ENCODE measurements around the gene TRAPPC8.
"Not testable (repeated sequence)": the region's sequence is repeated elsewhere in the genome, so short reads cannot be mapped to it uniquely, and the experiment has no call there.

The TRAPPC8 gene

DNA sequence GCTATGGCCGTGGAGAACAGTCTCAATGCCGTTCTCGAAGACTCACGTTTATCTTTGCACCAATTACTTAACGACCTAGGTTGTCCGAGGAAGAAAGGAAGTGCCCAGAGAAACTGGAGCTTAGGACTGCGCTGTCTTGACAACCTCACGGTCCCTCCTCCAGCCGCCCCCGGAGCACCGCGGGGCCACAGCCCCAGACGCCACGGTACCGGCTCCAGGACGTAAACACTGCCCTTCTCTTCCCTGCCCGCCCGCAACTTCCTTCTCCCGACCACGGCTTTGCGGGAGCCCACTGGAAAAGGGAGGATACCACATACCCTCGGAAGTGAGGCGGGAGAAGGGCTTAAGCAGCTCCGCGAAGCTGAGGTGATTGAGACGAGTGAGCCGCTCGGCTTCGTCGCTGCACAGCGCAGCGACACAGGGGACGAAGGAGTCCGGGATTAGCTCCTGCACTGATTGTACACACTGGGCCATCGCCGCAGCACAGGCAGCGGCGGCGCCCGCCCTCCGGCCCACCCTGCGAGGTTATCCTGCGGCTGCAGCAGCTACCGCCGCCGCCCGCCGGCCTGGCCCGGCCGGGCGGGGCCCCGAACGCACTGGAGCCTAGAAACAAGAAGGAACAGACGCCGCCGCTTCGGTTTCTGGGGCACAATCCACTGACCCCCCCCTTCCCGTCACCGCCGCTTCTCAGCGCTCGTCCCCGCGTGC is 483 bp downstream of the TRAPPC8 start:
- DNase-seq (ENCODE audit: low spot score): no peak

DNA sequence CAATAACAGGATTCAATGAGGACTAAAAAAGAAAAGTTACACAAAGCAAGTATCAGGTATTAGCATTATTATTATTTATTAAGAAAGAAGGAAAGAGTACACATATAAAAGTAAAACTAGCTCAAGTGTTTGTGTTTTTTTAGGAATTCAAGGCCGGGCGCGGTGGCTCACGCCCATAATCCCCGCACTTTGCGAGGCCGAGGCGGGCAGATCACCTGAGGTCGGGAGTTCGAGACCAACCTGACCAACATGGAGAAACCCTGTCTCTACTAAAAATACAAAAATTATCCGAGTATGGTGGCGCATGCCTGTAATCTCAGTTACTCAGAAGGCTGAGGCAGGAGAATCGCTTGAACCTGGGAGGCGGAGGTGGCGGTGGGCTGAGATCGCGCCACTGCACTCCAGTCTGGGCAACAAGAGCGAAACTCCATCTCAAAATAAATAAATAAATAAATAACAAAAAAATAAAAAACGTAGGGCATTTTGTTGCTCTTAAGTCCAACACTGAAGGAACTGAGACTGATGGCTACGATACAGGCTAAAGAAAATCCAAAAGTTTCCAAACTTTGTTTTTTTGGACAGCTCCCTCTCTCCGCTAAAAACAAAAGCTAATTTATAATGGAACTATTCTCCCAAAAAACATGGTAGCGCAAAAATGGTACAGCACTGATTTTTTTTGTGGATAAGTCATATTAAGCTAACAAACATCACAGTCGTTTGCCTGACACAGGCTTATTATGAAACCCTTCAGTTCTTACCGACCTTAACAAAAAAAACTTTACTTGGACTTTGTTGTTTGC is 1.7 kb downstream of the TRAPPC8 start:
- DNase-seq (ENCODE audit: low spot score): no peak

DNA sequence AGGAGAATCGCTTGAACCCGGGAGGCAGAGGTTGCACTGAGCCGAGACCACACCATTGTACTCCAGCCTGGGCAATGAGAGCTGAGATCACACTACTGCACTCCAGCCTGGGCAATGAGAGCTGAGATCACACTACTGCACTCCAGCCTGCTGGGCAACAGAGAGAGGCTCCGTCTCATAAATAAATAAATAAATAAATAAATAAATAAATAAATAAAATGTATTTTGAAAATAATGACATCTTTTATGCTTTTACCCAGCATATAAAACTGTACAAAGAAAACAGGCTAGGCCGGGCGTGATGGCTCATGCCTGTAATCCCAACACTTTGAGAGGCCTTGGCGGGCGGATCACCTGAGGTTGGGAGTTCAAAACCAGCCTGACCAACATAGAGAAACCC is 8.2 kb downstream of the TRAPPC8 start:
- not testable (repeated sequence) for DNase-seq (ENCODE audit: low spot score)

DNA sequence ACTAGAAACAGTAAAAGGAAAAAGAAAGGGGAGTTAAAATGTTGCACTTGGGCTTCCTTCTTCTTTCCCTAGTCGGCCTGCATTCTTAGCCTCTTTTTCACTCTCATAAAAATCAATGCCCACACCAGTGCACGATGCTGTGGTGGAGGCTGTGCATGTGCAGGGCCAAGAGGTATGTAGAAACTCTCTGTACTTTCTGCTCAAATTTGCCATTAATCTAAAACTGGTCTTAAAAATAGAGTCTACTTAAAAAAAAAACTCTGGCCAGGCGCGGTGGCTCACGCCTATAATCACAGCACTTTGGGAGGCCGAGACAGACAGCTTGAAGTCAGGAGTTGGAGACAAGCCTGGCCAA is 11.1 kb downstream of the TRAPPC8 start:
- no peak for DNase-seq (ENCODE audit: low spot score)

DNA sequence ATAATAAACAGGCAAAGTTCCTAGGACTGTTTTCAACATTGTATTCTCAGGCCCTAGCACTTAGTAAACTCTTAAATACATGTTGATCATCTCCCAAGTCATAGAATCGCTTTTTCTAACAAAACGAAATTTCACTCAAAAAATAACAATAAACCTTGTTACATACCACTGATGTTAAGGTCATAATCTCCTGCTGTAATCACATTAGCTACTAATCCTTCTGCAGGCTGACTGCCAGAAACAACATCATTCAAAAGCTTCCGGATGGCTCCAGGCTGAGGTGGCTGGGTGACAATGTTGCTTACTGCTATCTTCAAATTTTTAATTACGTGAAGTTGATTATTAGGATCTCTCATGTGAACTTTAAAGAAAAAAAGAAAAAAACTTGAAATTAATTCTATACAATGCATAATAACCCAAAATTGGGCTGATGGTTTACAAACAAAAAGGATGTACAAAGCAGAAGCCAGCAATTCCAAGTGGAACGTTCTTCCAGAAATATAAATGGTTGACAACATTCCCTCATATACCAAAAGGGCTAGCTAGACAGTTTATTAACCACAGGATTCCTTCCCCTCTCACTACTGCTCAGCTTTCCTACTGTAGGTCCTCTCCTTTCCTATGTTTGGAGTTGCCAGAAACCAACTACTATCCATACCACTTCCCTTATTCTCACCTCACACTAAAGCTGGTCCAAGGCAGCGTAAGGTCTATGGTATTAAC is 11.6 kb downstream of the TRAPPC8 start:
- no peak for DNase-seq (ENCODE audit: low spot score)

DNA sequence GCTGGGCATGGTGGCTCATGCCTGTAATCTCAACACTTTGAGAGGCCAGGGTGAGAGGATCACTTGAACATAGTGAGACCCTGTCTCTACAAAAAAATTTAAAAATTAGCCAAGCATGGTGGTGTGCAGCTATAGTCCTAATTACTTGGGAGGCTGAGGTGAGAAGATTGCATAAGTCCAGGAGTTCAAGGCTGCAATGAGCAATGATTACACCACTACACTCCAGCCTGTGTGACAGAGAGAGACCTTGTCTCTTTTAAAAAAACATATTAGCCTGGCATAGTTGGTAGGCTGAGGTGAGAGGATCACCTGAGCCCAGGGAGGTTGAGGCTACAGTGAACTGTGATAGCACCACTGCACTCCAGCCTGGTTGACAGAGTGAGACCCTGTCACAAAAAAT is 13.7 kb downstream of the TRAPPC8 start:
- no peak for DNase-seq (ENCODE audit: low spot score)

DNA sequence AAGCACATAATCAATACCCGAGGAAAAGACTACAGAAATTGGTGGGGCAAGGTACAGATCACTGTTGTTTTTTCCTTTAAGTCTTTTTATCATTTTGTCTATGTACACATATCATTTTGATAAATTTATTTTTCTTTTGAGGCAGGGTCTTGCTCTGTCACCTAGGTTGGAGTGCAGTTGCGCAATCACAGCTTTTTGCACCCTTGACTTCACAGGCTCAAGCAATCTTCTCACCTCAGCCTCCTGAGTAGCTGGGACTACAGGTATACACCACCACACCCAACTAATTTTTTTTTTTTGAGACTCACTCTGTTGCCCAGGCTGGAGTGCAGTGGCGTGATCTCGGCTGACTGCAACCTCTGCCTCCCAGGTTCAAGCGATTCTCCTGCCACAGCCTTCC is 15.9 kb downstream of the TRAPPC8 start:
- not testable (repeated sequence) for DNase-seq (ENCODE audit: low spot score)

DNA sequence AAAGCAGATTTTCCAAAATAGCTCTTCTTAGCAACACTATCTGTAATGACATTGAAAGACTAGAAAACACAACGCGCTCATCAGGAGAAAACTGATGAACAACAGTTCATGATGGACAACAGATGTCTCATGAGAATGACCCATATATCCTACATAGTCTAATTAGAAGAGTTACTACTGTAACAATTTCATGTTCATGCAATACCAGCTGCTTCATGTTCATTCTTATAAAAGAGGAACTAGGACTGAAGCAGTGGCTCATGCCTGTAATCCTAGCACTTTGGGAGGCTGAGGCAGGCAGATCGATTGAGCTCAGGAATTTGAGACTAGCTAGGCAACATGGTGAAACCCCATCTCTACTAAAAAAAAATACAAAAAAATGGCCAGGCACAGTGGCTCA is 22.7 kb downstream of the TRAPPC8 start:
- no peak for DNase-seq (ENCODE audit: low spot score)

DNA sequence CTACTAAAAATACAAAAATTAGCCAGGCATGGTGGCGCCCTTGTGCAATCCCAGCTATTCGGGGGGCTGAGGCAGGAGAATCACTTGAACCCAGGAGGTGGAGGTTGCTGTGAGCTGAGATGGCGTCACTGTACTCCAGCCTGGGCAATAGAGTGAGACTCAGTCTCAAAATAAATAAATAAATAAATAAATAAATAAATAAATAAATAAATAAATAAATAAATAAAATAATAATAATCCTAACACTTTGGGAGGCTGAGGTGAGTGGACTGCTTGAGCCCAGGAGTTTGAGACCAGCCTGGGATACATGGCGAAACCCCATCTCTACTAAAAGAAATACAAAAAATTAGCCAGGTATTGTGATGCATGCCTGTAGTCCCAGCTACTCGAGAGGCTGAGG is 23.6 kb downstream of the TRAPPC8 start:
- DNase-seq (ENCODE audit: low spot score): not testable (repeated sequence)

DNA sequence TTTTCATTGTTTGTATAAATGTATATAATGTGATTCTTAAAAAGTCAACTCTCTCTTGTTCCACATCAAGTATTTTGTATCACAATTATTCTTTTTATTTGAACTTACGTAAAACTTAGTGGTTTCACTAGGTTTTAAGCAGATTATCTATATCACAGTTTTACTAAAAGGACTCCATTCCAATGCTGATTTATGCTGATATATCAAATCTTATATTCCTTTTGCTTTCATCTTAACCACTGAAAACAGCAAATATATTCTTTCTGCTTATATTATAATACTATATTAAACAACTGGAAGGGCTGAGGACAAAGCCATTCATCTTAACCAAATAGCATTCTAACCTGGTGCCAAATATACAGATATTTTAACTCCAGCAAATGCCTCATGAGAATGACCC is 24.2 kb downstream of the TRAPPC8 start:
- no peak for DNase-seq (ENCODE audit: low spot score)

DNA sequence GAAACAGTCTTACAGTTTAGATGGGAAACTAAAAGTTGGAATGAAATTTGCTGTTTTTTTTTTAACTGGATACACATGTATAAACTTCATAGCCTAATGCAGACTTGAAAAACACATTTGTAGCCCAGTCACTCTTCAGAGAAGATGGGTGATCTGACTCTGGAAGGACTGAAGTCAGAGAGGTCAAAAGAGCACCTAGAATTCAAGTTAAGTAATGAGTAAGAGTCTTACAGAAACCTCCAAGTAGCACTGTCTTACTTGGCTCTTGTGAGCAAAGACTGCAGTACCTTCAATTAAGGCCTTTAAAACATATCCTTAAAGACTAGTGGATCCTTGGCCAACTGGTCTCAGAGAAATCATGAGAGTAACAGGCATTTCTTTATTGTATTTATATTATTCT is 41.9 kb downstream of the TRAPPC8 start:
- DNase-seq (ENCODE audit: low spot score): no peak

DNA sequence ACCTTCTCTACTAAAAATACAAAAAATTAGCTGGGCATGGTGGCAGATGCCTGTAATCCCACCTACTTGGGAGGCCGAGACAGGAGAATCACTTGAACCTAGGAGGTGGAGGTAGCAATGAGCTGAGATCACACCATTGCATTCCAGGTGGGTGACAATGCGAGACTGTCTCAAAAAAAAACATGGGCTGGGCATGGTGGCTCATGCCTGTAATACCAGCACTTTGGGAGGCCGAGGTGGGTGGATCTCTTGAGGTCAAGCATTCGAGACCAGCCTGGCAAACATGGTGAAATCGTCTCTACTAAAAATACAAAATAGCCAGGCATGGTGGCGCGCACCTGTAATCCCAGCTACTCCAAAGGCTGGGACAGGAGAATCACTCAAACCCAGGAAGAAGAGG is 43.2 kb downstream of the TRAPPC8 start:
- not testable (repeated sequence) for DNase-seq (ENCODE audit: low spot score)

DNA sequence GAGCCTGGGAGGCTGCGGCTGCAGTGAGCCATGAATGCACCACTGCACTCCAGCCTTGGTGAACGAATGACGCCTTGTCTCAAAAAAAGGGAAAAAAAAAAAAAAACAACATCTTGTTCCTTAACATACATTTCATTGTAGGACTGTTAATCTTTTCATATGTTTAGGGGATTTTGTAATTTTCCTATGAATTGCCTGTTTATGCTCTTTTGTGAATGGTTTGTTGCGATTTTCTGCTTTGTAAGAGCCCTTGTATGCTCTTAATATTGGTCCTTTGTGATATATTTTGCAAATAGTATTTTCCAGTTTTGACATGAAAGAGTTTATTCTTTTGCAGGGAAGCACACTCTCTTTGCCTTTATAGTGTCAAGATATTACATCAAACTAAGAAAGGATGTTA is 50.0 kb downstream of the TRAPPC8 start:
- no peak for DNase-seq (ENCODE audit: low spot score)

DNA sequence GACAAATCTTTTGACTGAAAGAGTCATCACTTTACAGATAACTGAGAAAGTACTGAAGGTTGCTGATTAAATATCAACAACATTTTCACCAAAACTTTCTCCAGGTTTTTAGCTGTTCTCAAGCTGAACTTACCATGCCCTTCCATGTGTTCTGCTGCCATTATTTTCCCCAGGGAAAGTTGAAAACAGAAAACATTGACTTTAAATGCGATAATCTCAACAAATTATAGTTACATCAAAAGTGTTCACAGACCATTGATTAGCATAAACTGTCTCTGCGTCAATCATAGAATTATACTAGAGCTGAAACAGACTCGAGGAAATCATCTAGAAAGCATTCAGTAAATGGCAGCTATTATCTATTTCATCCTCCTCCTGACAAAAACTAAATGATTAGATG is 51.4 kb downstream of the TRAPPC8 start:
- no peak for DNase-seq (ENCODE audit: low spot score)

DNA sequence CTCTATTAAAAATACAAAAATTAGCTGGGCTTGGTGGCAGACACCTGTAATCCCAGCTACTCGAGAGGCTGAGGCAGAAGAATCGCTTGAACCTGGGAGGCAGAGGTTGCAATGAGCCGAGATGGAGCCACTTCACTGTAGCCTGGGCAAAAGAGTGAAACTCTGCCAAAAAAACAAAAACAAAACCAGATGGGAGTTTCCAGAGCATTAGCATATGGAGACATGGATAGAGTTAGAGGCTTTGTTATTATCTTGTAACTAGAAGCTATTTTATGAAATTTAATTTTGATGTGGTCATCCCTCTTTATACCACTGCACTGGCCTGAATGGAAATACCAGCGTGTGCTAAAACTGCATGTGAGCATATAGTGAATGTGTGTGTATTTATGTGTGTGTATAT is 58.9 kb downstream of the TRAPPC8 start:
- DNase-seq (ENCODE audit: low spot score): no peak

DNA sequence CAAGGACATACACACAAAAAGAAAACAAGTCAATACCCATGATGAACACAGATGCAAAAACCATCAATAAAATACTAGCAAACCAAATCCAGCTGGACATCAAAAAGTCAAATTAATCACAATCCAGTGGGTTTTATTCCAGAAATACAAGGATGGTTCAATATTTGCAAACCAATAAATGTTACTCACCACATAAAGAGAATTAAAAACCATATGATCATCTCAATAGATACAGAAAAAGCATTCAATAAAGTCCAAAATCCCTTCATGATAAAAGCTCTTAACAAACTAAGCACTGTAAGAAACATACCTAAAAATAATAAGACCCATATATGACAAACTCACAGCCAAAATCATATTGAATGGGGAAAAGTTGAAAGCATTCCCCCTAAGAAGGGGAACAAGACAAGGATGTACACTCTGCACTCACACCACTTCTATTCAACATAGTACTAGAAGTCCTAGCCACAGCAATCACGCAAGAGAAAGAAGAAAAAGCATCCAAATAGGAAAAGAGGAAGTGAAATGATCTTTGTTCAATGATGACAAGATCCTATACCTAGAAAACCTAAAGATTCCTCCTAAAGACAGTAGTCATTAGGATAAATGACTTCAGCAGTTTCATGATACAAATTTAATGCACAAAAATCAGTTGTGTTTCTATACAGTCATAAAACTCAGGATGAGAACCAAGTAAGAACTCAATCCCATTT is 62.6 kb downstream of the TRAPPC8 start:
- no peak for DNase-seq (ENCODE audit: low spot score)

DNA sequence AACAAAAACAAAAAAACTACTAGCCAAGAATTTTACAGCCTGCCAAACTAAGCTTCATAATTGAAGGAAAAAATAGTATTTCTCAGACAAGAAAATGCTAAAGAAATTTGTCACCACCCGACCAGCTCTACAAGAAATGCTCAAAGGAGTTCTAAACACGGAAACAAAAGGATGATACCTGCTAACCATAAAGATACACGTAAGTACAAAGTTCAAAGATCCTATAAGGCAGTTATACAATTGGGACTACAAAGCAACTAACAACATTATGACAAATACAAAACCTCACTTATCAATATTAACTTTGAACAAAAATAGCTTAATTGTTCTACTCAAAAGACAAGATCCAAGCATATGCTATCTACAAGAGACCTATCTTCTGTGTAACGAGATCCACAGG is 64.6 kb downstream of the TRAPPC8 start:
- DNase-seq (ENCODE audit: low spot score): no peak

DNA sequence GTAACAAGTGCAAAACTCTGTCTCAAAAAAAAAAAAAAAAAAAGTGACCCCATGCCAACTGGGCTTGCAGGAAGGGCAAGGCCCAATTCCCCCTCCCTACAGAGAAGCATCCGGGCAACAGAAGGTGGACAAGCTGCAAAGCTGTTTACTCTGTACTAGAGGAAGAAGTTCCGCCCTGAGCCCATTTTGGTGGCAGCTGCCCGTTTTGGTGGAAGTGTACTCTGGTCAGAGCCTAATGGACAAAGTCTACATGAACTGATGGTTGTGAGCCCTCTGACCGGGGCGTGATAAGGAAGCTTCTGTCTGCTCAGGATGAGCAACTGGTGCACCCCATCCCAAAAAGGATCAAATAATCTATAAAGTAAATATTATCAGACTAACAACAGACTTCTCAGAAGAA is 65.0 kb downstream of the TRAPPC8 start:
- no peak for DNase-seq (ENCODE audit: low spot score)

DNA sequence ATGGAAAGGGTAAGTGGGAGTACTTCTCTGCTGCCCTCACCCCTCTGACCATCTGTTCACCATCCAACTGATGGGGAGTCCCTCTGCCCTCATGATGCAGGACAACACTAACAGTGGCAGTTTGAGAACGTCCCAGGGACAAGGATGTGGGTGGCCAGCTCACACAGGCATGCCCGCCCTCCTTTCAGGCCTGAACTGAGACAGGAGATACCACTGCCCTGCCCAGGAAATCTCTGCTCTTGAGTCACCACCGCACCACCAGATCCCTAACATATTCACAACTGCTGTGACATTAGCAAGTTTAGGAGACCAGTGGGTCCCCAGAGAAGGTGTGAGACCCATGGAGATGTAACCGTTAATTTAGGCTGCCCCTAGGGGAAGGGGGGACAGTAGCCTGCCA is 66.2 kb downstream of the TRAPPC8 start:
- DNase-seq (ENCODE audit: low spot score): no peak

DNA sequence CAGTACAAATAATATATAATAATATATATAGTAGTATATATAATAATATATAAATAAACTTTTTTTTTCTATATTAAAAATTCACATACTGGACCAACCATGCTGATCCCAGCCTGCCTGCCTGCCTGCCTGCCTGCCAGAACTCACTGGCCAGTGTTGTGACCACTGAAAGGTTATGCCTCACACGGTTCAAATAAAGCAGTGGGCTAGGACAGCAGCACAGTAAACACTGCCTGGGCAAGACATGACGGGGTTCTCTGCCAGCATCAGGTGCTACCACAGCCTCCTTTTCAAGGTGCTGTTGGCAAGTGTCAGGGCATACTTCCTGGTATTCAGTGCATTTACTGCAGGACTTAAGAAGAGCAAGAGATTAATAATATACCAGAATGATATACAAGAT is 67.6 kb downstream of the TRAPPC8 start:
- no peak for DNase-seq (ENCODE audit: low spot score)

DNA sequence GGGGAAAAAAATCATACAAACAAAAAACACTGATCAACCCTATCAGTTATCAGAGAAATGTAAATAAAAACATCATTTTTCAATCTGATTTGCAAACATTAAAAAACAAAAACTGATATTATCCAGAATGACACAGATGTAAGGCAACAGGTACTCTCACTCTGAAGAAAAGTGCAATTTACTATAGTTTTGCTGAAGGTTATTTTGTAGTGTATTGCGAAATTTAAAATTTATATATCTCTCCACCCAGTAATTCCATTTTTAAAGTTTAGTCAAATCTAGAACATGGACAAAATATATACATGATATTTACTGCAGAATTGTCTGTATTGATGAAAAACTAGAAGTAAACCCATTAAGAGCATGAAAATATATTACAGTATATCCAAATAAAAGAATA is 79.8 kb downstream of the TRAPPC8 start:
- DNase-seq (ENCODE audit: low spot score): no peak

DNA sequence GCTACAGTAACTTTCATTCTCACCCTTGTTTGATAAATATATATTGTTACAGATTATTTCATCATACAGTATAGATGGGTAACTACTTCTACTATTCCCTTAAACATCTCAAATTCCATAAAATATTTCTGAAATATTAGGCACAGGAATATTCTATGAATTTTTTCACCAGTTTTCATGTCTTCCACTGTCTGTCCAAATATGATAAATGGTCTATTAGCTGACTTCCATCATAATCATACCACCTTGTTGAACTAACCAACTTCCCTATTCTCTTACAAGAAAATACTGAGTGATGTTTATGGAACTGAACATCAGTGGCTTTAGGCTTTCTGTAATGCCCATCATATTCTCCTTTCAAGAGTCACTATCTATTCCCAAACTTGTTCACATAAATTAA is 82.4 kb downstream of the TRAPPC8 start:
- DNase-seq (ENCODE audit: low spot score): no peak

All from ecto neural progenitor cell (in vitro differentiated cells).